HEK293T (cell line): Measurements from ENCODE around the gene PRKCH.

Experiments used
- CTCF ChIA-PET: fragments of 350-600 bp; formaldehyde crosslinking; extraction: SDS; loops from one replicate; lab custom pipeline; 2021; ENCODE audit warnings: antibody characterized with exemption, inconsistent platforms; lab: Yijun Ruan, JAX
- POLR2A ChIA-PET: fragments of 350-600 bp; formaldehyde crosslinking; extraction: SDS; loops from one replicate; lab custom pipeline; 2020; ENCODE audit warnings: antibody characterized with exemption, inconsistent platforms; lab: Yijun Ruan, JAX
- DNase-seq: peaks from one replicate; pipeline ENCODE4 v3.0.0; 2012; ENCODE audit warnings: mixed read lengths; ENCODE audit errors: extremely low spot score
- ARNT ChIP-seq: fragments of 450-650 bp; IDR thresholded peaks from 2 replicates; pipeline ENCODE4 v1.6.1; 2017; ENCODE audit warnings: mild to moderate bottlenecking
- BHLHE40 ChIP-seq: fragments of 450-650 bp; IDR thresholded peaks from 2 replicates; pipeline ENCODE4 v1.6.1; 2016; ENCODE audit warnings: mild to moderate bottlenecking, moderate library complexity, borderline replicate concordance
- CTBP1 ChIP-seq: fragments of 450-650 bp; IDR thresholded peaks from 2 replicates; pipeline ENCODE4 v1.6.1; 2016; ENCODE audit warnings: borderline replicate concordance
- ELF4 ChIP-seq: fragments of 450-650 bp; IDR thresholded peaks from 2 replicates; pipeline ENCODE4 v1.6.1; 2017; ENCODE audit warnings: antibody characterized with exemption
- FOXA1 ChIP-seq: fragments of 450-650 bp; IDR thresholded peaks from 2 replicates; pipeline ENCODE4 v1.6.1; 2016; ENCODE audit warnings: mild to moderate bottlenecking
- FOXK2 ChIP-seq: fragments of 450-650 bp; IDR thresholded peaks from 2 replicates; pipeline ENCODE4 v1.6.1; 2016; ENCODE audit warnings: mild to moderate bottlenecking
- FOXM1 ChIP-seq: fragments of 450-650 bp; IDR thresholded peaks from 2 replicates; pipeline ENCODE4 v1.6.1; 2017; ENCODE audit warnings: mild to moderate bottlenecking, borderline replicate concordance
- HDGF ChIP-seq: fragments of 450-650 bp; IDR thresholded peaks from 2 replicates; pipeline ENCODE4 v1.6.1; 2017; ENCODE audit warnings: antibody characterized with exemption, borderline replicate concordance
- L3MBTL2 ChIP-seq: fragments of 450-650 bp; conservative IDR thresholded peaks from 2 replicates; pipeline ENCODE4 v1.6.1; 2016; ENCODE audit warnings: mild to moderate bottlenecking
- LEF1 ChIP-seq: fragments of 450-650 bp; IDR thresholded peaks from 2 replicates; pipeline ENCODE4 v1.6.1; 2017; ENCODE audit warnings: mild to moderate bottlenecking, borderline replicate concordance
- NFRKB ChIP-seq: fragments of 450-650 bp; IDR thresholded peaks from 2 replicates; pipeline ENCODE4 v1.6.1; 2016; ENCODE audit warnings: mild to moderate bottlenecking, moderate library complexity
- PKNOX1 ChIP-seq: fragments of 450-650 bp; IDR thresholded peaks from 2 replicates; pipeline ENCODE4 v1.6.1; 2016
- SP1 ChIP-seq: fragments of 450-650 bp; IDR thresholded peaks from 2 replicates; pipeline ENCODE4 v1.6.1; 2017
- SUZ12 ChIP-seq: fragments of 450-650 bp; IDR thresholded peaks from 2 replicates; pipeline ENCODE4 v1.6.1; 2016; ENCODE audit warnings: mild to moderate bottlenecking
- TARDBP ChIP-seq: fragments of 450-650 bp; IDR thresholded peaks from 2 replicates; pipeline ENCODE4 v1.6.1; 2016
- ZNF384 ChIP-seq: fragments of 450-650 bp; IDR thresholded peaks from 2 replicates; pipeline ENCODE4 v1.6.1; 2016

PRKCH gene

DNA sequence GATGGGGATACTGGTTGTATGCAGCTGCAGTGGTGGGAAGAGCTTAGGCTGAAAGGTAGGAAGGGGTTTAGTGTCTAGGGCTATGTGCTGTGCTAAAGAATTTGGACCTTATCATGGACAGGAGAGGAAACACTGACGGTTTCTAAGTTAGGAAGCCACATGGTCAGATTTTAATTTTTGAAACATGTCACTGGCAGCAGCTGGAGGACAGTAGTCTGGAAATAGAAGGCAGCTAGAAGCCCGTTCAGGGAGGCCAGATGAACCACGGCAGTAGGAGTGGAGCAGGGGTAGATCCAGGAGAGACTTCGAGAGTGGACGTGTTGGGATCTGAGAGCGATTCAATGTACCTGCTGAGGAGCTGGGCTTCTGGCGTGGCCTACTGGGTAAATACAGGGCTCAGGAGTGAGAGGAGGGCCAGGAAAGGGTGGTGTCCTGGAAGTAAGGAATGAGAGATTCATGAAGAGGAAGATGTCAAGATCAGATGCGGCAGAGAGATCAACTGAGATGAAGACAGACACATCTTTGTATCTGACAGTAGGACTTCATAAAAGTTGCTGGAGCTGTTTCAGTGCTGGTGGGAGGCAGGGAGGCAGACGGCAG is 64.9 kb downstream of the PRKCH start:
- no peak for TF ChIP-seq ZNF384
- TF ChIP-seq LEF1: no peak
- TF ChIP-seq FOXK2: no peak
- no peak for TF ChIP-seq SP1
- no peak for TF ChIP-seq BHLHE40
- no peak for TF ChIP-seq ARNT
- no peak for TF ChIP-seq SUZ12
- no peak for TF ChIP-seq L3MBTL2
- no peak for TF ChIP-seq TARDBP
- no peak for TF ChIP-seq HDGF
- TF ChIP-seq PKNOX1: no peak
- TF ChIP-seq FOXA1: no peak
- no peak for TF ChIP-seq NFRKB
- no peak for TF ChIP-seq CTBP1
- CTCF ChIA-PET: no interaction called here
- DNase-seq: no peak
- POLR2A ChIA-PET: no interaction called here

DNA sequence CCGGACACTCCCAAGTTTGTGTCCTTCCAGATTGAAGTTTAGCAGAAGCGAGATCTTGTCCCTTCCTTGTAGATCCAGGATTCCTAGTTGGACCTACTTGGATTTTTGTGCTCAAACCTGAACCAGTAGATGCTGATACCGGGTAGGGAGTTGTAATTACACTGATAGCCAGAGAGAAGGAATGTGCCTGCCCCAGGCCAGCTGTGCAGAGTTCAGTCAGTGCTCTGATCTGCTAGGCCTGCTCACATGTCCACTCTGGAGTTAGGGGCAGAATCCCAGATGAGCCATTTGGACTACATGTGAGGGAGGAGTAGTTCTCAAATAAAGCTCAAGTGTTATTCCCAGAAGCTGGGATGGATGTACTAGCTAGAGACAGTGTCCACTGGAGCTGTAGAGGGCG is 65.7 kb downstream of the PRKCH start:
- ChIA-PET POLR2A (no interaction called here), CTCF (no interaction called here)
- no peak for TF ChIP-seq SP1
- TF ChIP-seq ZNF384: no peak
- no peak for TF ChIP-seq LEF1
- TF ChIP-seq ELF4: no peak
- no peak for TF ChIP-seq TARDBP
- TF ChIP-seq CTBP1: no peak
- no peak for TF ChIP-seq ARNT

GRCh38 chr14:61388173-61388975 is 67.0 kb downstream of the PRKCH start:
- CTCF ChIA-PET: interaction anchor here (0.6 kb wide), 1 partner anchor 920 kb away, joined by 3 read pairs; no protein-coding TSS in a partner anchor
- DNase-seq: no peak
- POLR2A ChIA-PET: interaction anchor here (0.8 kb wide), 1 partner anchor 57 kb away, joined by 3 read pairs; no protein-coding TSS in a partner anchor
- TF ChIP-seq SP1: no peak
- no peak for TF ChIP-seq SUZ12
- peak; percentile 54 for TF ChIP-seq PKNOX1
- TF ChIP-seq FOXA1: no peak

More for the DNA sequence above, 65.7 kb downstream of the PRKCH start:
- DNase-seq: no peak

DNA sequence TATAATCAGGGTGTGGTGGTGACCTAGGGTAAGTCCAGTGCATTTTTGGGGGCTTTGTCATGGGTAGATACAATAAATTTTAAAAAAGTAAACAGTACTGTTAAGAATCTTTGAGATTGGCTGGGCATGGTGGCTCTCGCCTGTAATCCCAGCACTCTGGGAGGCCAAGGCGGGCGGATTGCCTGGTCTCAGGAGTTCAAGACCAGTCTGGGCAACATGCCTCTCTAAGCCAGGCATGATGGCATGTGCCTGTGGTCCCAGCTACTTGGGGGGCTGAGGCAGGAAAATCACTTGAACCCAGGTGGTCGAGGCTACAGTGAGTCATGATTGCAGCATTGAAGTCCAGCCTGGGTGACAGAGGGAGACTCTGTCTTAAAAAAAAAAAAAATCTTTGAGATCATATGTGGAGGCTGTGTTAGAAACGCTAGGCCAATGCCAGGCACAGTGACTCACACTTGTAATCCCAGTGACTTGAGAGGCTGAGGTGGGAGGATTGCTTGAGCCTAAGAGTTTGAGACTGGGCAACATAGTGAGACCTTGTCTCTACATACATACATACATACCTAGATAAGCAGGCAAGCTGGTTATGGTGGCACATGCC is 67.7 kb downstream of the PRKCH start:
- POLR2A ChIA-PET: interaction anchor here (0.8 kb wide), 1 partner anchor 57 kb away, joined by 3 read pairs; no protein-coding TSS in a partner anchor

DNA sequence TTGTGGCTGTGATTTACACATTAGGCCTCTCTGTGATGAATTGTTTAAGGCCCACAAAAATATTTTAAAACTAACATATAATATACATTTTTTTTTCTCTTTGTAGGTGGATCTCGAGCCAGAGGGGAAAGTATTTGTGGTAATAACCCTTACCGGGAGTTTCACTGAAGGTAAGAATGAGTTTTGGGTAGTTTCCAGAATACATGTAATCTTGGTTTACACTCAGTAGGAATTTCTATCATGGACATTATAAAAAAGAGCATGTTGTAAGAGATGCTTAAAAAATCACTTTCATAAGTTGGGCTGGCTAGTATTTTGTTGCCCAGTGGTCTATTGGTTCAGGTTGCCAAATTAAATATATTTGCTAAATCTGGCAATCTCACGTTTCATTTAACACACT is 69.7 kb downstream of the PRKCH start:
- no peak for TF ChIP-seq HDGF
- no peak for TF ChIP-seq FOXA1
- ChIA-PET CTCF (no interaction called here), POLR2A (no interaction called here)
- no peak for DNase-seq

More for the DNA sequence above, 67.7 kb downstream of the PRKCH start:
- TF ChIP-seq SUZ12 (no peak), TARDBP (no peak), HDGF (no peak), LEF1 (no peak), ZNF384 (no peak), NFRKB (no peak), CTBP1 (no peak), ARNT (no peak), FOXK2 (no peak), SP1 (no peak), PKNOX1 (no peak), FOXM1 (no peak), L3MBTL2 (no peak), FOXA1 (no peak), BHLHE40 (no peak), ELF4 (no peak)
- DNase-seq: no peak
- CTCF ChIA-PET: no interaction called here

GRCh38 chr14:61392297-61392696 is 70.9 kb downstream of the PRKCH start:
- CTCF ChIA-PET: no interaction called here
- no peak for TF ChIP-seq FOXA1
- no peak for TF ChIP-seq ELF4
- no peak for TF ChIP-seq CTBP1
- DNase-seq: no peak
- POLR2A ChIA-PET: no interaction called here
